MM.1S (cell line): ENCODE data around the gene ID1.
A peak's percentile ranks its signal among the peaks of the same experiment; 100 is the strongest.

Source experiments
- DNase-seq: peaks from one replicate; pipeline ENCODE4 v3.0.0-alpha.2; 2015
- H2AFZ ChIP-seq: fragments of 300-600 bp; sonication (generic); 2 replicates; pipeline ENCODE4 v1.6.0; 2016; ENCODE audit warnings: antibody characterized with exemption, low read length
- H3F3A ChIP-seq: fragments of 300-600 bp; sonication (generic); 2 replicates; pipeline ENCODE4 v1.6.1; 2016; ENCODE audit warnings: mild to moderate bottlenecking, antibody characterized with exemption, low read length, moderate library complexity, mixed read lengths; ENCODE audit not compliant: insufficient read depth
- H3K27ac ChIP-seq: fragments of 300-600 bp; sonication (generic); 2 replicates; pipeline ENCODE4 v1.5.1; 2016; ENCODE audit warnings: mild to moderate bottlenecking, low read length
- H3K27me3 ChIP-seq: fragments of 300-600 bp; sonication (generic); replicated peaks from 2 replicates; pipeline ENCODE4 v1.6.0; 2016; ENCODE audit warnings: low read length; ENCODE audit not compliant: insufficient read depth
- H3K36me3 ChIP-seq: fragments of 300-600 bp; sonication (generic); replicated peaks from 2 replicates; pipeline ENCODE4 v1.6.1; 2016; ENCODE audit warnings: mild to moderate bottlenecking, low read length, mixed read lengths; ENCODE audit not compliant: insufficient read depth
- H3K4me1 ChIP-seq: fragments of 300-600 bp; sonication (generic); 2 replicates; pipeline ENCODE4 v1.6.1; 2016; ENCODE audit warnings: low read length, mixed read lengths
- H3K4me2 ChIP-seq: fragments of 300-600 bp; sonication (generic); 2 replicates; pipeline ENCODE4 v1.6.0; 2016; ENCODE audit warnings: low read depth, low read length
- H3K4me3 ChIP-seq: fragments of 300-600 bp; sonication (generic); 2 replicates; pipeline ENCODE4 v1.5.1; 2016; ENCODE audit warnings: low read length, mixed read lengths
- H3K79me2 ChIP-seq: fragments of 300-600 bp; sonication (generic); 2 replicates; pipeline ENCODE4 v1.6.1; 2016; ENCODE audit warnings: mixed run types, low read length, mixed read lengths
- H3K9ac ChIP-seq: fragments of 300-600 bp; sonication (generic); 2 replicates; pipeline ENCODE4 v1.6.1; 2016; ENCODE audit warnings: low read length, mixed read lengths
- H3K9me2 ChIP-seq: fragments of 300-600 bp; sonication (generic); replicated peaks from 2 replicates; pipeline ENCODE4 v1.6.1; 2016; ENCODE audit warnings: mild to moderate bottlenecking, low read length, mixed read lengths; ENCODE audit not compliant: insufficient read depth
- H3K9me3 ChIP-seq: fragments of 300-600 bp; sonication (generic); replicated peaks from 2 replicates; pipeline ENCODE4 v1.6.1; 2016; ENCODE audit warnings: mild to moderate bottlenecking, low read length, mixed read lengths; ENCODE audit not compliant: insufficient read depth
- H4K20me1 ChIP-seq: fragments of 300-600 bp; sonication (generic); 2 replicates; pipeline ENCODE4 v1.6.1; 2016; ENCODE audit warnings: mild to moderate bottlenecking, low read length, moderate library complexity, mixed read lengths; ENCODE audit not compliant: insufficient read depth
- CTCF ChIP-seq: fragments of 300-600 bp; sonication (generic); IDR thresholded peaks from 2 replicates; pipeline ENCODE4 v1.5.1; 2016; ENCODE audit warnings: antibody characterized with exemption, low read length, mixed read lengths
- EZH2 ChIP-seq: fragments of 300-600 bp; sonication (generic); optimal IDR thresholded peaks from 2 replicates; pipeline ENCODE3; 2017; ENCODE audit warnings: low read depth, mild to moderate bottlenecking, antibody characterized with exemption, low read length, mixed read lengths
- EZH2phosphoT487 ChIP-seq: fragments of 300-600 bp; sonication (generic); IDR thresholded peaks from 2 replicates; pipeline ENCODE4 v1.6.1; 2018; ENCODE audit warnings: antibody characterized with exemption, low read length

ID1 gene

DNA sequence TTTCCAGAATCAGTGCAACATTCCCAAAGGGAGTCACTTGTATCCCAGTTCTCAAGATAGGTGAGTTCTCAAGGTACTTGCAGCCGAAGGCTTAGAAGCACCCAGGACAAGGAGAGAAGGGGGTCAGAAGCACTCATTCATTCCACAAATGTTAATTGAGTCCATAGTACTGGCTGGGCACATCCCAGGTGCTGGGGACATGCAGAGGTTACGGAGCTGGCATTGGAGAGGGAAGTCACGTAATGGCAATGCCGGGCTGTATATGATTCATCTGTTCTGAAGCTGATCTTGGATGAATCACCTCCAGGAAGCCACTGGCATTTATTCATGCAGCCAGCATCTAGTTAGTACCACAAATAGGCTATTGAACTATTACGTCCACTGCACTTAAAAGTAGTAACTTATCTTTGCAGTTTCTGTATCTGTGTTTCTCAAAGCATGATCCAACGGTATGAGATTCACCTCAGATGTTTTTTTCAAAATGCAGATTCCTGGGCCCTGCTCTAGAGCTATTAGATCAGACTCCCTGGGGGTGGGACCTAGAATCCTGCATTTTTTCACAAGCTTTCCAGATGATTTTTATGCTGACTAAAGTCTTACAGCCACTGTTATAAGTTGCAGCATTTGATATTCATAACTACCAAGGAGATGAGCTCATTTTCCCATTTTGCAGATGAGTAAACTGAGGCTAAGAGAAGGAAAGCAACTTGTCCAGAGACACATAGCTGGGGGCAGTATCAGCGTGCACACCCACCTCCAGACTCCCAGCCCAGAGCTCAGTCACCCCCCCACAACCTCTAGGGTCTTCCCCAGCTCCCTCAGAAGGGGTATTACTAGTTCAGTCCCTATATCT lies 44.1 kb upstream of the ID1 start:
- Histone ChIP-seq H2AFZ (no peak overlapping the region), H3K9me2 (no peaks in the 10 kb centered on the region), H4K20me1 (no peaks in the 10 kb centered on the region), H3K79me2 (peaks cover 4% of the 10 kb centered on the region; the same call in 1 of the 2 replicates), H3K27ac (peak overlapping the region; percentile 55; the same call in 1 of the 2 replicates), H3K4me3 (no peak overlapping the region), H3K36me3 (0 out of 2 replicates have a peak, but pooled peaks cover 7% of the 10 kb centered on the region), H3K4me2 (no peak overlapping the region), H3K9ac (peak overlapping the region; percentile 3; the same call in 1 of the 2 replicates), H3K27me3 (no peaks in the 10 kb centered on the region), H3F3A (peaks cover 59% of the 10 kb centered on the region), H3K9me3 (no peaks in the 10 kb centered on the region), H3K4me1 (peaks cover 51% of the 10 kb centered on the region)
- TF ChIP-seq EZH2phosphoT487: no peak
- TF ChIP-seq EZH2: no peak
- no peak for TF ChIP-seq CTCF
- DNase-seq: no peak

GRCh38 chr20:31562241-31562640 lies 42.8 kb upstream of the ID1 start:
- Histone ChIP-seq H3K36me3 (0 out of 2 replicates have a peak, but pooled peaks cover 7% of the 10 kb centered on the region), H3K4me3 (no peak overlapping the region), H3K27me3 (no peaks in the 10 kb centered on the region), H3F3A (peaks cover 65% of the 10 kb centered on the region), H3K9me2 (no peaks in the 10 kb centered on the region), H4K20me1 (no peaks in the 10 kb centered on the region), H3K4me2 (no peak overlapping the region), H3K9me3 (no peaks in the 10 kb centered on the region), H3K4me1 (peaks cover 59% of the 10 kb centered on the region), H3K79me2 (peaks cover 4% of the 10 kb centered on the region; the same call in 1 of the 2 replicates), H3K9ac (no peak overlapping the region), H3K27ac (peak overlapping the region; percentile 33; the same call in 1 of the 2 replicates), H2AFZ (no peak overlapping the region)
- TF ChIP-seq EZH2phosphoT487 (no peak), EZH2 (no peak), CTCF (no peak)
- no peak for DNase-seq

DNA sequence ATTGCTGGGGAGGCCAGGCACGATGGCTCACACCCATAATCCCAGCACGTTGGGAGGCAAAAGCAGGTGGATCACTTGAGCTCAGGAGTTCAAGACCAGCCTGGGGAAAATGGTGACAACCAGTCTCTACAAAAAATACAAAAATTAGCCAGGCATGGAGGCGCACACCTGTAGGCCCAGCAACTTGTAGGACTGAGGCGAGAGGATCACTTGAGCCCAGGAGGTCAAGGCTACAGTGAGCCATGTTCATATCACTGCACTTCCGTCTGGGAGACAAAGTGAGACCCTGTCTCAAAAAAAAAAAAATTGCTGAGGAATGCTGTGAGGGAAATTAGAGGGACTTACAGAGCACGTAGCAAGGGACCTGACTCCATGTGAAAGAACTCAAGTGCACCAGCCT lies 40.8 kb upstream of the ID1 start:
- Histone ChIP-seq H3K79me2 (peaks cover 10% of the 10 kb centered on the region; the same call in 1 of the 2 replicates), H4K20me1 (no peaks in the 10 kb centered on the region), H3K27ac (peak overlapping the region; percentile 1; the same call in 1 of the 2 replicates), H3K9ac (no peak overlapping the region), H3K4me1 (peaks cover 77% of the 10 kb centered on the region), H2AFZ (no peak overlapping the region), H3K9me2 (no peaks in the 10 kb centered on the region), H3K36me3 (0 out of 2 replicates have a peak, but pooled peaks cover 7% of the 10 kb centered on the region), H3K9me3 (no peaks in the 10 kb centered on the region), H3K4me2 (no peak overlapping the region), H3K4me3 (no peak overlapping the region), H3K27me3 (no peaks in the 10 kb centered on the region), H3F3A (peaks cover 72% of the 10 kb centered on the region)
- no peak for DNase-seq
- TF ChIP-seq EZH2 (no peak), CTCF (no peak), EZH2phosphoT487 (no peak)
